LHCN-M2 (cell line): ENCODE data around the gene RPL37. TPM values are rescaled to one million over a fixed set of nuclear protein-coding genes. Genes with fewer than 3 reads are reported as not detected.
"Not testable (repeated sequence)": the region's sequence is repeated elsewhere in the genome, so short reads cannot be mapped to it uniquely, and the experiment has no call there.

Experiments used
- DNase-seq: peaks from one replicate; pipeline ENCODE4 v3.0.0-alpha.2; 2012; ENCODE audit warnings: low read depth
- polyA plus RNA-seq: library from polyadenylated mRNA; unstranded; fragments of >200 nt; gene quantifications from one replicate; pipeline ENCODE4 v1.2.1, GENCODE V29; 2012; ENCODE audit warnings: missing spikeins
- total RNA-seq: library from RNA; depleted of rRNA; stranded (reverse); fragments of >200 nt; gene quantifications from 2 replicates; pipeline ENCODE4 v1.2.3, GENCODE V29; 2014; rRNA removed

Gene RPL37
- total RNA-seq, result 46.6 and 50.4 TPM in 2 replicates
- 3,303 TPM for polyA plus RNA-seq

- DNase-seq, result peak; percentile 98
Observed at GRCh38 chr5:40834849-40835787, at the start of gene RPL37. Gene RPL37 (minus strand): TSS chr5:40835222. CDS start chr5:40835185, 37 bp downstream.

GRCh38 chr5:40883051-40883450 lies 48.0 kb upstream of the RPL37 start:
- not testable (repeated sequence) for DNase-seq

GRCh38 chr5:40882291-40882690 lies 47.3 kb upstream of the RPL37 start:
- no peak for DNase-seq

GRCh38 chr5:40879163-40879942 lies 44.3 kb upstream of the RPL37 start:
- peak; percentile 47 for DNase-seq

GRCh38 chr5:40877371-40877988 lies 42.5 kb upstream of the RPL37 start:
- DNase-seq, result no peak

- DNase-seq, result no peak
Observed at GRCh38 chr5:40875958-40876357, 40.9 kb upstream of the RPL37 start.

- DNase-seq, result no peak
Observed at GRCh38 chr5:40873286-40873880, 38.4 kb upstream of the RPL37 start.

GRCh38 chr5:40872253-40872652 lies 37.2 kb upstream of the RPL37 start:
- not testable (repeated sequence) for DNase-seq

- no peak for DNase-seq
Observed at GRCh38 chr5:40871177-40871576, 36.2 kb upstream of the RPL37 start.

GRCh38 chr5:40869384-40869783 lies 34.4 kb upstream of the RPL37 start:
- no peak for DNase-seq

GRCh38 chr5:40866844-40867243 lies 31.8 kb upstream of the RPL37 start:
- DNase-seq, result no peak

GRCh38 chr5:40865004-40865403 lies 30.0 kb upstream of the RPL37 start:
- not testable (repeated sequence) for DNase-seq

- DNase-seq, result no peak
Observed at GRCh38 chr5:40860711-40861110, 25.7 kb upstream of the RPL37 start.

- DNase-seq, result peak; percentile 17
Observed at GRCh38 chr5:40853632-40854192, 18.7 kb upstream of the RPL37 start.

GRCh38 chr5:40847525-40847924 lies 12.5 kb upstream of the RPL37 start:
- DNase-seq, result no peak

GRCh38 chr5:40846371-40846770 lies 11.3 kb upstream of the RPL37 start:
- no peak for DNase-seq

- DNase-seq, result no peak
Observed at GRCh38 chr5:40844565-40844964, 9.5 kb upstream of the RPL37 start.

- DNase-seq, result peak; percentile 71
Observed at GRCh38 chr5:40842351-40842750, 7.3 kb upstream of the RPL37 start.

GRCh38 chr5:40841068-40841805 lies 6.2 kb upstream of the RPL37 start, which contains the start of gene CARD6:
Gene CARD6 (plus strand): TSS chr5:40841367. CDS start chr5:40841383, 16 bp downstream.
- DNase-seq, result peak; percentile 54

- no peak for DNase-seq
Observed at GRCh38 chr5:40838086-40838485, 3.1 kb upstream of the RPL37 start.
